ENCODE results near the gene LMO7.

GRCh38 chr13:75691183-75691582 lies 55.1 kb downstream of the LMO7 start:
- TF ChIP-seq POLR2A (IDR thresholded peaks at IDR 0.05; ENCODE audit: low read depth, low read length), result no peak
- TF ChIP-seq POLR2AphosphoS5 (IDR thresholded peaks at IDR 0.05; ENCODE audit: low read depth, low read length), result no peak

All from GM12892 (cell line).